K562 (cell line): ENCODE results near the gene RRM2. TPM values are rescaled to one million over a fixed set of nuclear protein-coding genes. Genes with fewer than 3 reads are reported as not detected.

Source experiments
- ETS2 ChIP-seq: IDR thresholded peaks from 2 replicates; pipeline ENCODE4 v1.6.1; 2016; ENCODE audit warnings: borderline replicate concordance, missing genetic modification characterization, mild to moderate bottlenecking, moderate library complexity, missing compliant biosample characterization; ENCODE audit not compliant: poor library complexity, severe bottlenecking
- ILK ChIP-seq: fragments of 450-650 bp; IDR thresholded peaks from 2 replicates; pipeline ENCODE4 v1.6.1; 2016; ENCODE audit warnings: missing genetic modification characterization, low read depth, mild to moderate bottlenecking, missing compliant biosample characterization, moderate library complexity, borderline replicate concordance
- MAFG ChIP-seq: fragments of 450-650 bp; conservative IDR thresholded peaks from 2 replicates; pipeline ENCODE4 v1.6.1; 2016; ENCODE audit warnings: missing genetic modification characterization, missing compliant biosample characterization
- MEF2D ChIP-seq: conservative IDR thresholded peaks from 2 replicates; pipeline ENCODE4 v1.6.1; 2016; ENCODE audit warnings: low read depth, missing genetic modification characterization, missing compliant biosample characterization
- MTA1 ChIP-seq: fragments of 450-650 bp; IDR thresholded peaks from 2 replicates; pipeline ENCODE4 v1.6.1; 2017; ENCODE audit warnings: borderline replicate concordance
- POLR2B ChIP-seq: fragments of 450-650 bp; IDR thresholded peaks from 2 replicates; pipeline ENCODE4 v1.6.1; 2018; ENCODE audit warnings: low read depth; ENCODE audit not compliant: partially characterized antibody
- RBM25 ChIP-seq: fragments of 200-400 bp; formaldehyde crosslinking; IDR thresholded peaks from 2 replicates; pipeline ENCODE4 v1.6.1; 2018; ENCODE audit warnings: low read length, low read depth, moderate library complexity; ENCODE audit not compliant: severe bottlenecking
- TCFL5 ChIP-seq: fragments of 250-450 bp; sonication (Bioruptor Pico); conservative IDR thresholded peaks from 2 replicates; pipeline ENCODE4 v1.6.1; 2021; ENCODE audit warnings: mild to moderate bottlenecking, moderate library complexity, matching md5 sums
- TEAD1 ChIP-seq, 2 experiments: fragments of 450-650 bp in 1 of 2; sonication (generic) in 1 of 2; formaldehyde crosslinking; IDR thresholded peaks; 2 replicates each; pipeline versions ENCODE4 v1.4.0 to v1.8.0; 2020 to 2022; ENCODE audit warnings: mild to moderate bottlenecking in 2 of 2, missing genetic modification reagents in 1 of 2
- TFE3 ChIP-seq: fragments of 450-650 bp; formaldehyde crosslinking; IDR thresholded peaks from 2 replicates; pipeline ENCODE4 v1.4.0; 2020; ENCODE audit warnings: mild to moderate bottlenecking, mixed read lengths
- YBX1 ChIP-seq: fragments of 450-650 bp; IDR thresholded peaks from 2 replicates; pipeline ENCODE4 v1.7.1; 2016; ENCODE audit warnings: mild to moderate bottlenecking
- ZFX ChIP-seq: sonication (generic); formaldehyde crosslinking; IDR thresholded peaks from 2 replicates; pipeline ENCODE4 v1.8.0; 2022; ENCODE audit warnings: mild to moderate bottlenecking, missing genetic modification reagents, moderate library complexity
- ZNF232 ChIP-seq: sonication (generic); formaldehyde crosslinking; IDR thresholded peaks from 2 replicates; pipeline ENCODE4 v1.8.0; 2022; ENCODE audit warnings: mild to moderate bottlenecking, missing genetic modification reagents
- ZNF239 ChIP-seq: fragments of 250-450 bp; sonication (Bioruptor Pico); IDR thresholded peaks from 2 replicates; pipeline ENCODE4 v1.4.0; 2020; ENCODE audit warnings: mild to moderate bottlenecking
- ZNF584 ChIP-seq: fragments of 200-800 bp; sonication (Bioruptor generic); IDR thresholded peaks from 2 replicates; pipeline ENCODE4 v1.6.1; 2016; ENCODE audit warnings: low read depth, mild to moderate bottlenecking, missing genetic modification characterization, missing compliant biosample characterization
- polyA plus RNA-seq, 8 experiments: library from polyadenylated mRNA; depleted of rRNA in 4 of 8; stranded (reverse) in 5 of 8; unstranded in 3 of 8; fragments of >200 nt; fragmentation: Nextera tagmentation in 2 of 8; fragmentation: Illumina TruSeq in 1 of 8; extraction: Ambion mirVana in 2 of 8; extraction: Trizol in 1 of 8; gene quantifications; 2 replicates each; pipeline versions ENCODE4 v1.2.1 to v1.2.3, GENCODE V29; 2011 to 2014; ENCODE audit warnings: inconsistent platforms in 1 of 8, missing spikeins in 1 of 8
- total RNA-seq, 7 experiments: library from RNA; depleted of rRNA in 6 of 7; stranded (reverse); fragments of >200 nt in 6 of 7; fragmentation: Illumina TruSeq in 2 of 7; extraction: Trizol in 2 of 7; gene quantifications; 2 replicates each; pipeline versions ENCODE4 v1.2.1 to v1.2.3, GENCODE V29; 2011 to 2021; ENCODE audit warnings: low replicate concordance in 1 of 7
- TF ChIP-seq, protein P1 (sequence below): fragments of 450-650 bp; IDR thresholded peaks from 2 replicates; pipeline ENCODE4 v1.6.1; 2014; ENCODE audit warnings: low read depth, mild to moderate bottlenecking, moderate library complexity, borderline replicate concordance
- TF ChIP-seq, protein P2 (sequence below): conservative IDR thresholded peaks from 2 replicates; pipeline ENCODE4 v1.6.1; 2011; ENCODE audit warnings: low read depth, mild to moderate bottlenecking, low read length; ENCODE audit not compliant: control insufficient read depth
- TF ChIP-seq, protein P3 (sequence below), 2 experiments: fragments of 450-650 bp in 1 of 2; sonication (generic) in 1 of 2; formaldehyde crosslinking in 1 of 2; IDR thresholded peaks in 1 of 2; conservative IDR thresholded peaks in 1 of 2; 2 replicates each; pipeline versions ENCODE4 v1.6.1 to v1.8.1; 2016 to 2023; ENCODE audit warnings: mild to moderate bottlenecking in 2 of 2, moderate library complexity in 2 of 2, inconsistent platforms in 1 of 2, missing genetic modification reagents in 1 of 2

Gene RRM2
- total and polyA plus RNA-seq, 9 of the 15 experiments (the other 6 are each of a cell fraction or from before 2014, with no cell fraction given): 50.1 to 244 (median 128) TPM

DNA sequence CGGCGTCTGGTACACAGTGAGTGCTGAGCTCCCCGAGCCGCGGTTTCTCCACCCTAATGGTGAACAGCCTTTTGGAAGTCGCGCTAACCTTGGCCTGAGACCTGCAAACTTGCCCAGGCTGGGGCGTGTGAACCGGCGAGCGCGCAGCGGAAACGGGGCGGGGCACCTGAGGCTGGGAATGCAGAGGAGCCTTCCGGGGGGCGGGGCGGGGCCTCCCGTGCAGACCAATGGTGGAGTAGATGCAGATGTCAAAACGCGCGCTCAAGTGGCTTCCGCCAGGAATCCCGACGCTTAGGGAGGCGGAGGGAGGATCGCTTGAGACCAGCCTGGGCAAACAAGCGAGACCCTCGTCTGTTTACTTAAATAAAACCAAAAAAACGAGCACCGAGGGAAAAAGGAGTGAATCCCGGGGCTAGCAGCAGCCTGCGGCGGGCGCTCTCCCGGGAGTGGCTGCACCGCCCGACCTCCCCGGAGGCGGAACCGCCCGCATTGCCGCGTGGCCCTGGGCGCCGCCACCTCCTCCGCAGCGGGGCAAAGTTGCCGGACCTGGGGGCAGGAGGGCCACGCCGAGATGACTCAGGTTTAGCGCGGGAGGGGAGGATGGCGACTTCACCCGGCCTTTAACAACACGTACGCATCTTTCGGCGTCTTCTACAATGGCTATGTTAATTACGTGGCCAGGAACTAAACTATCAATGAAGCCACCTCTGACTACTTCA is 2.2 kb upstream of the RRM2 start (continued):
- no peak for TF ChIP-seq TFE3 (CRISPR knock-in tag)
- peak; percentile 82 for TF ChIP-seq POLR2B
- TF ChIP-seq ILK (tag): no peak
- peak; percentile 79 for TF ChIP-seq ZFX
- TF ChIP-seq TCFL5: no peak
- TF ChIP-seq, protein P1, sequence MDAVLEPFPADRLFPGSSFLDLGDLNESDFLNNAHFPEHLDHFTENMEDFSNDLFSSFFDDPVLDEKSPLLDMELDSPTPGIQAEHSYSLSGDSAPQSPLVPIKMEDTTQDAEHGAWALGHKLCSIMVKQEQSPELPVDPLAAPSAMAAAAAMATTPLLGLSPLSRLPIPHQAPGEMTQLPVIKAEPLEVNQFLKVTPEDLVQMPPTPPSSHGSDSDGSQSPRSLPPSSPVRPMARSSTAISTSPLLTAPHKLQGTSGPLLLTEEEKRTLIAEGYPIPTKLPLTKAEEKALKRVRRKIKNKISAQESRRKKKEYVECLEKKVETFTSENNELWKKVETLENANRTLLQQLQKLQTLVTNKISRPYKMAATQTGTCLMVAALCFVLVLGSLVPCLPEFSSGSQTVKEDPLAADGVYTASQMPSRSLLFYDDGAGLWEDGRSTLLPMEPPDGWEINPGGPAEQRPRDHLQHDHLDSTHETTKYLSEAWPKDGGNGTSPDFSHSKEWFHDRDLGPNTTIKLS: peak; percentile 98
- TF ChIP-seq, protein P2, sequence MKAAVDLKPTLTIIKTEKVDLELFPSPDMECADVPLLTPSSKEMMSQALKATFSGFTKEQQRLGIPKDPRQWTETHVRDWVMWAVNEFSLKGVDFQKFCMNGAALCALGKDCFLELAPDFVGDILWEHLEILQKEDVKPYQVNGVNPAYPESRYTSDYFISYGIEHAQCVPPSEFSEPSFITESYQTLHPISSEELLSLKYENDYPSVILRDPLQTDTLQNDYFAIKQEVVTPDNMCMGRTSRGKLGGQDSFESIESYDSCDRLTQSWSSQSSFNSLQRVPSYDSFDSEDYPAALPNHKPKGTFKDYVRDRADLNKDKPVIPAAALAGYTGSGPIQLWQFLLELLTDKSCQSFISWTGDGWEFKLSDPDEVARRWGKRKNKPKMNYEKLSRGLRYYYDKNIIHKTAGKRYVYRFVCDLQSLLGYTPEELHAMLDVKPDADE: peak; percentile 79
- TF ChIP-seq ZNF232 (CRISPR knock-in tag): peak; percentile 76
- no peak for TF ChIP-seq YBX1
- TF ChIP-seq MTA1: no peak
- 0 out of 2 replicates have a peak, but pooled peaks have one; percentile 55 for TF ChIP-seq MEF2D (tag)
- peak; percentile 13; the same call in 1 of the 2 replicates for TF ChIP-seq ZNF239 (CRISPR knock-in tag)
- TF ChIP-seq TEAD1 (CRISPR knock-in tag; IDR thresholded peaks at IDR 0.05): peak in 1 of 2 experiments; percentile 89; a peak in 2 of 4 replicates
- TF ChIP-seq, protein P3, sequence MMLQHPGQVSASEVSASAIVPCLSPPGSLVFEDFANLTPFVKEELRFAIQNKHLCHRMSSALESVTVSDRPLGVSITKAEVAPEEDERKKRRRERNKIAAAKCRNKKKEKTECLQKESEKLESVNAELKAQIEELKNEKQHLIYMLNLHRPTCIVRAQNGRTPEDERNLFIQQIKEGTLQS (IDR thresholded peaks at IDR 0.05): peak; percentile 83
- TF ChIP-seq, protein P3 (CRISPR knock-in tag; conservative IDR thresholded peaks at IDR 0.05): no peak
- peak; percentile 43 for TF ChIP-seq RBM25
- TF ChIP-seq ETS2 (tag): no peak
- 0 out of 2 replicates have a peak, but pooled peaks have one; percentile 25 for TF ChIP-seq MAFG (tag)
- TF ChIP-seq ZNF584 (CRISPR knock-in tag): 0 out of 2 replicates have a peak, but pooled peaks have one; percentile 22
